AG09309 (cell line): ENCODE results near the gene PCDH9.

ENCODE experiments used
- DNase-seq: peaks from one replicate; pipeline ENCODE4 v3.0.0-alpha.2; 2010; ENCODE audit warnings: low read depth
- H3K4me3 ChIP-seq: 2 replicates; pipeline ENCODE4 v1.5.1; 2011; ENCODE audit warnings: mild to moderate bottlenecking, low read depth, low read length, moderate library complexity; ENCODE audit not compliant: control insufficient read depth
- TF ChIP-seq, protein P1 (sequence below): IDR thresholded peaks from 2 replicates; pipeline ENCODE4 v1.5.1; 2011; ENCODE audit warnings: mild to moderate bottlenecking, low read depth, low read length, inconsistent platforms; ENCODE audit not compliant: insufficient read depth, control insufficient read depth; ENCODE audit errors: missing control alignments

PCDH9 gene

DNA sequence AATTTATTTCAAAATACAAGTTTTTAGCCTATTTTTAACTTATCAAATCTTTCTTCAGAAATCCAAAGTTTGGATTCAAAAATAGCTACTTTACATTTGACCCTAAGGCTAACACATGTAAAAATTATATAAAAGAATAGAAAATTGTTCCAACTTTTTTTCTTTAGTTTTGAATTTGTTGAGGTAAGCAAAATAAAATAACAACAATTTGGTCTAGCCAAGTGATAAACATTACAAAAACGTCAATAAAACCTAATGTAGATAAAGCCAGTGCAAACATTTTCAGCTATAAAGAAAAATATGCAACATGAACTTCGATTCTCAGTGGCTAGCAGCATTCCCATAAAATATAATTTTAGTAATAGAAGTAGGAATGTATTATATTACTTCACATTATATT lies 400.3 kb downstream of the PCDH9 start:
- TF ChIP-seq, protein P1, sequence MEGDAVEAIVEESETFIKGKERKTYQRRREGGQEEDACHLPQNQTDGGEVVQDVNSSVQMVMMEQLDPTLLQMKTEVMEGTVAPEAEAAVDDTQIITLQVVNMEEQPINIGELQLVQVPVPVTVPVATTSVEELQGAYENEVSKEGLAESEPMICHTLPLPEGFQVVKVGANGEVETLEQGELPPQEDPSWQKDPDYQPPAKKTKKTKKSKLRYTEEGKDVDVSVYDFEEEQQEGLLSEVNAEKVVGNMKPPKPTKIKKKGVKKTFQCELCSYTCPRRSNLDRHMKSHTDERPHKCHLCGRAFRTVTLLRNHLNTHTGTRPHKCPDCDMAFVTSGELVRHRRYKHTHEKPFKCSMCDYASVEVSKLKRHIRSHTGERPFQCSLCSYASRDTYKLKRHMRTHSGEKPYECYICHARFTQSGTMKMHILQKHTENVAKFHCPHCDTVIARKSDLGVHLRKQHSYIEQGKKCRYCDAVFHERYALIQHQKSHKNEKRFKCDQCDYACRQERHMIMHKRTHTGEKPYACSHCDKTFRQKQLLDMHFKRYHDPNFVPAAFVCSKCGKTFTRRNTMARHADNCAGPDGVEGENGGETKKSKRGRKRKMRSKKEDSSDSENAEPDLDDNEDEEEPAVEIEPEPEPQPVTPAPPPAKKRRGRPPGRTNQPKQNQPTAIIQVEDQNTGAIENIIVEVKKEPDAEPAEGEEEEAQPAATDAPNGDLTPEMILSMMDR, result no peak
- H3K4me3 ChIP-seq, result no peak overlapping the region
- no peak for DNase-seq

DNA sequence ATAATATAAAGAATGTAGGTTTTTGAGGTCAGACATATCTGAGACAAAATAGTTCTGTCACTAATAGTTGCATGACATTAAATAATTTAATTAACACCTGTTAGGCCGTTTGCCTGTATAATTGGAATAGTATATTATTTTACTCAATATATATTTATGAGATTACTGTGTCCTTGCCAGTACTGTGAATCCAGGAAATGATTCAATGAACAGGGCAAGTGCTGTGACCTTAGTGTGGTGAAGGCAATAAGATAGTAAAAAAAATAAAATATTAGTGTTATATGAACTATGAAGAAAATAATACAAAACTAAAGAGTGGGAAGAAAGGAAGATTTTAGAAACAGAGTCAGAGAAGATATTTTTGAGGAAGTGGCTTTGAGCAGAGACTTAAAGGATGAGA lies 403.7 kb downstream of the PCDH9 start:
- no peak overlapping the region for H3K4me3 ChIP-seq
- DNase-seq, result no peak
- TF ChIP-seq, protein P1, result no peak

DNA sequence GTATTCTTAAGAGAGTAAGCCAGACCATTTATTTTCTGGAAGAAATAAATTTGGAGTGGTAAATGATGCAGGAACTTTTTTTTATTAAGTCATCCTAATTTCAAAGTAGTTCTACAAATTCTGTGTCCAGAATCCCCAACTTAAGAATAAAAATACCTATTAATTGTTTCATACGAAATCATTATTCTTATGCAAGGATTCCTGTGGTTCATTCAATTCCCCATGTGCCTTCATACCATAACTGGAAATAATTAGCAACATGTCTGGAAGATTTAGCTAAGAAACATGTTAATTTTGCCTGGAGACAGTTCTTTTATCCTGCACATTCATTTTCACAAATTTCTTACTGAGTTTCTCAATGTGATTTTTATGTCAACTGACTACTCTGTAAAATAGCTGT lies 408.6 kb downstream of the PCDH9 start:
- no peak overlapping the region for H3K4me3 ChIP-seq
- TF ChIP-seq, protein P1, result no peak
- DNase-seq, result no peak

DNA sequence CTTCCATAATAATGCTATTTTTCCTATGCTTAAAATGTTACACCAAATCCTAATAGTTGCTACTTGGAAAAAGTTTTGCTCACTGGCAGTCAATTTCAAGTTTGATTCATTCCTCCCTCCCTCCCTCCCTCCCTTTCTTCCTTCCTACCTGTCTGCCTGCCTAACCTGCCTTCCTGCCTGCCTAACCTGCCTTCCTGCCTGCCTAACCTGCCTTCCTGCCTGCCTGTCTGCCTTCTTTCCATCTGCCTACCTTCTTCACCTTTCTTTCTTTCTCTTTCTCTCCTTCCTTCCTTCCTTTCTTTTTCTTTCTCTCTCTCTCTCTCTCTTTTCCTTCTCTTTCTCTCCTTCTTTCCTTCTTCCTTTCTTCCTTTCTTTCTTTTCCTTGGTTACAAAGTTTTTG lies 418.7 kb downstream of the PCDH9 start:
- TF ChIP-seq, protein P1, result no peak
- no peak for DNase-seq

DNA sequence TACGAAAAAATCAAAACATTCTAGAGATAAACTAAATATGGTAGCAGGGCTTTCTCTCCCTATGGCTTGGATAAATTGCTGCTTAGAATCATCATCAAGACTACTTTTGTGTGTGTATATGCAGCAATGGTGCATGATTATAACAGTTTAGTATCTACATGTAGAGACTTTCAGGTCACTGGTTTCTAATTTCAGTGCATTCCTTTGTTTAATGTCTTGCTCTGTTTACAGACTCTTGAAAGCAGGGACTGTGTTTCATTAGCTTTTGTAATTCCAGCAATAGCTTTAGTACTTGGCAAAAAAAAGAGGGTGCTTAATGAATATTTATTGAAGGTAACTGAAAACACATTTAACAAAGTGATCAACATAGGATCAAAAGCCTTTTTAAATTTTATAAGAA lies 420.7 kb downstream of the PCDH9 start:
- TF ChIP-seq, protein P1, result no peak
- DNase-seq, result no peak
- no peak overlapping the region for H3K4me3 ChIP-seq

More for the DNA sequence above, 418.7 kb downstream of the PCDH9 start:
- H3K4me3 ChIP-seq, result no peak overlapping the region

DNA sequence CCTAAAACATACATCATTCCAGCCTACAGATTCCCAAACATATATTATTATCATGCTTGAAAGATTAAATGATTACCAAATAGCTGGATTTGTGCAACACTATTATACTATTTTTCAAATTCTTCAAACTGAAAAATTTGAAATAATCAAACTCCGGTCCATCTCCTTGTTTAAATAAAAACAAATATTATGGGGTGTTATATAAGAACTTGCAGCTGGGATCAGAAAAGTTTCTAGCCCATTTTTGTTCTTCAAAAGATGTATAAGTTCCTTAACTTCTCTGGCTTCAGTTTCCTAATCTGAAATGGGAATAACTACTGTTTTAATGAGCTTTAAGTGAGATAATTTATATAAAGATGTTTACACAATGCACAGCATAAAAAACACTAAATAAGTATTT lies 422.9 kb downstream of the PCDH9 start:
- no peak for DNase-seq
- TF ChIP-seq, protein P1, result no peak
- no peak overlapping the region for H3K4me3 ChIP-seq

DNA sequence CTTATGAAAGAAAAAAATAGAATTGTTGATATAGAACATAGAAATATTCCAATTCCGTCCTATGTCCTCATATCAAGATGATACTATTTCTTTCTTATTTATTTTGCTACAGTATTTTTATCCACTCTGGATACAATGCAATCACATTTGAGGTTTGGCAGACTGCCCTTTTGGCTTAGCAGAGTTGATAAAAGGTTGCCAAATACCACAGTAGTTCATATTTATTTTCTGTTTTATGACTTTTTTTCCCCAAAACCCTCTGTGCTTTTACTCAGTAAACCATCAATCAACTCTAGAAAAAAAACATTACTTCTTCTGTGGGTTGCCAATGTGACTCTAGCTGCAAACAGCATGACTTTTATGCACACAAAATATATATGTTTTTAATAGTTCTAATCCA lies 424.5 kb downstream of the PCDH9 start:
- H3K4me3 ChIP-seq, result no peak overlapping the region
- DNase-seq, result no peak
- TF ChIP-seq, protein P1, result no peak
